SU-DHL-6 (cell line): Measurements from ENCODE around the gene RAB36.

ENCODE experiments used
- CTCF ChIP-seq: fragments of 200-600 bp; sonication (generic); IDR thresholded peaks from one replicate; pipeline ENCODE4 v1.5.1; 2017; ENCODE audit warnings: antibody characterized with exemption, mild to moderate bottlenecking, low read length, moderate library complexity; ENCODE audit not compliant: insufficient read depth, poor library complexity, severe bottlenecking
- EZH2phosphoT487 ChIP-seq: fragments of 200-600 bp; sonication (generic), shearing (Covaris generic); conservative IDR thresholded peaks from 2 replicates; pipeline ENCODE4 v1.6.1; 2018; ENCODE audit warnings: mild to moderate bottlenecking, antibody characterized with exemption, low read length, moderate library complexity, mixed read lengths

GRCh38 chr22:23157560-23158515 lies 12.6 kb downstream of the RAB36 start:
- TF ChIP-seq CTCF, result no peak
- no peak for TF ChIP-seq EZH2phosphoT487
